ENCODE results near the gene PRSS38. TPM values are rescaled to one million over a fixed set of nuclear protein-coding genes. Genes with fewer than 3 reads are reported as not detected.

The PRSS38 gene
- polyA plus RNA-seq, 1 donor (not counting 4 experiments of a cell fraction or from before 2014, with no cell fraction given), result not detected

DNA sequence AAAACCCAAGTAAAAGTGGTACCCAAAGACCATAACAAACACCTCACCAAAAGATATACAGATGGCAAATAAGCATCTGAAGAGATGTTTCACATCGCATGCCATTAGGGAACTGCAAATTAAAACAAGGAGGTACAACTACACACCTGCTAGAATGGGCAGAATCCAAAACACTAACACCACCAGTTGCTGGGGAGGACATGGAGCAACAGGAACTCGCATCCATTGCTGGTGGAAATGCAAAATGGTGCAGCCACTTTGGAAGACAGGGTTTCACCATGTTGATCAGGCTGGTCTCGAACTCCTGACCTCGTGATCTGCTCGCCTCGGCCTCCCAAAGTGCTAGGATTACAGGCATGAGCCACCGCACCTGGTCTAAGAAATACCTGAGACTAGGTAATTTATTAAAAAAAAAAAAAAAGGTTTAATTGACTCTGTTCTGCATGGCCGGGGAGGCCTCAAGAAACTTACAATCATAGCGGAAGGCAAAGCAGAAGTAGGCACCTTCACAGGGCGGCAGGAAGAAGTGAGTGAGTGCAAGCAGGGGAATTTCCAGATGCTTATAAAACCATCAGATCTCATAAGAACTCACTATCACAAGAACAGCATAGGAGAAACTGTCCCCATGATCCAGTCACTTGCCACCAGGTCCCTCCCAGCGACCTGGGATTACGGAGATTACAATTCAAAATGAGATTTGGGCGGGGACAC lies 30.2 kb upstream of the PRSS38 start:
- dilution Hi-C loops (cut with MboI; ENCODE audit: extremely low pct_ligation_motif_present, low sequenced_read_pairs), result no loop called here
- no peak overlapping the region for H3K4me2 ChIP-seq (ENCODE audit: control insufficient read depth, extremely low read depth, insufficient read depth, low read depth, low read length)
- H3K27me3 ChIP-seq (ENCODE audit: control insufficient read depth, extremely low read depth, insufficient read depth, low read length), result peaks cover 4% of the 10 kb centered on the region
- H3K9ac ChIP-seq (ENCODE audit: control insufficient read depth, extremely low read depth, insufficient read depth, low read length), result no peak overlapping the region
- no peaks in the 10 kb centered on the region for H3K9me3 ChIP-seq (ENCODE audit: control insufficient read depth, low read depth, low read length)
- H3K27ac ChIP-seq (ENCODE audit: control insufficient read depth, insufficient read depth, low read length), result no peak overlapping the region
- H2AFZ ChIP-seq (ENCODE audit: control insufficient read depth, low read length), result no peak overlapping the region
- H3K4me1 ChIP-seq (ENCODE audit: control insufficient read depth, extremely low read depth, insufficient read depth, low read length), result peaks cover 6% of the 10 kb centered on the region
- no peak for FAIRE-seq
- peaks cover 4% of the 10 kb centered on the region in 2 experiments for H3K36me3 ChIP-seq (ENCODE audit: control insufficient read depth in 2 of 2, extremely low read depth in 1 of 2, insufficient read depth in 2 of 2, low read length in 2 of 2)
- no peaks in the 10 kb centered on the region for H3K9me1 ChIP-seq (ENCODE audit: control insufficient read depth, extremely low read depth, insufficient read depth, low read length)
- H4K20me1 ChIP-seq (ENCODE audit: control insufficient read depth, extremely low read depth, insufficient read depth, low read length), result no peaks in the 10 kb centered on the region
- DNase-seq (ENCODE audit: low read depth, low spot score), result no peak
- H3K79me2 ChIP-seq (ENCODE audit: control insufficient read depth, insufficient read depth, low read length), result no peaks in the 10 kb centered on the region
- TF ChIP-seq CTCF (optimal IDR thresholded peaks at IDR 0.05 in 1 of 3, IDR thresholded peaks at IDR 0.05 in 1 of 3, conservative IDR thresholded peaks at IDR 0.05 in 1 of 3; ENCODE audit: extremely low read depth in 1 of 3, insufficient read depth in 2 of 3, low read length in 3 of 3), result no peak
- no peak for TF ChIP-seq EZH2 (IDR thresholded peaks at IDR 0.05; ENCODE audit: low read length)
- no peak overlapping the region for H3K4me3 ChIP-seq (ENCODE audit: control insufficient read depth in 2 of 3, extremely low read depth in 1 of 3, insufficient read depth in 2 of 3, low read depth in 1 of 3, low read length in 3 of 3)

DNA sequence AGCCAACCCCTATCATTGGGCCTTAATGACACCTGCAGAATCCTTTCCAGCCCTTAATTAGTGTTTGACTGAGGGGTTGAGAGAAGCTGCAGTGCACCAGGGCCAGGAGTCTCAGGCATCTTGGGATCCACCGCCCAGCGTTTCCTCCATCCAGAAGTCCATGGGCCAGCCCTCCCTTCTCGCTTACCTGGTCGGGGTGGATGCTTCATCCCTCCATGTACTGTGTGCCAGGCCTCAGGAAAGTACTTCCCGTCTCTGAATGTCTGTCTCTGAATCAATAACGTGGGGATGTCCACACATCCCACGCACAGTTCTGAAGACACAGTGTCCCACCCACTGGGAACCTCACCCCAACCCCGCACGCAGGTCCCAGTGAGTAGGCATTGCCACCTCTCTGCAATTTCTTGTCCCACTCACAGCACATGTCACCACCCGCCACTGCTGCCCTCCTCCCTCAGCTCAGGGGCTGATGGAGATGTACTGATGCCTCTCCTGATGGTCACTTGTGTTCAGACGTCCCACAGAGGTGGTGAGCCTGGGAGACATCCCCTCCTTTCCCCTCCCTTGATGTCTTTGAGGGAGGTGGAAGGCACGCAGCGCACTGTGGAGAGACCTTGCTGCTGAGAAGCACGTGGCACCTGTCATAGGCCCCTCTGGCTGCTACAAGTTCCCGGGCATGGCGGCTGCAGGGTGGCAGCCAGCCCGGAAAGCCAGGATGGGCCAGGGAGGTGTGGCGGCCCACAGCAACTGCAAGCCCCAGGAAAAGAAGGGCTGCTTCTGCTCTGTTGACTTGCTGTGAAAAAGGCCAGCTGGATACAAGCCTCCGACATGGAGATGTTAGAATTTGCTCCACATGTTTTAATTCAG lies 29.4 kb upstream of the PRSS38 start:
- H2AFZ ChIP-seq (ENCODE audit: control insufficient read depth, low read length), result no peak overlapping the region
- FAIRE-seq, result no peak
- H3K4me2 ChIP-seq (ENCODE audit: control insufficient read depth, extremely low read depth, insufficient read depth, low read depth, low read length), result no peak overlapping the region
- no peaks in the 10 kb centered on the region for H3K79me2 ChIP-seq (ENCODE audit: control insufficient read depth, insufficient read depth, low read length)
- H4K20me1 ChIP-seq (ENCODE audit: control insufficient read depth, extremely low read depth, insufficient read depth, low read length), result no peaks in the 10 kb centered on the region
- H3K36me3 ChIP-seq (ENCODE audit: control insufficient read depth in 2 of 2, extremely low read depth in 1 of 2, insufficient read depth in 2 of 2, low read length in 2 of 2), result peaks cover 4% of the 10 kb centered on the region in 2 experiments
- dilution Hi-C loops (cut with MboI; ENCODE audit: extremely low pct_ligation_motif_present, low sequenced_read_pairs), result no loop called here
- no peak overlapping the region for H3K4me3 ChIP-seq (ENCODE audit: control insufficient read depth in 2 of 3, extremely low read depth in 1 of 3, insufficient read depth in 2 of 3, low read depth in 1 of 3, low read length in 3 of 3)
- H3K9me1 ChIP-seq (ENCODE audit: control insufficient read depth, extremely low read depth, insufficient read depth, low read length), result no peaks in the 10 kb centered on the region
- peaks cover 4% of the 10 kb centered on the region for H3K27me3 ChIP-seq (ENCODE audit: control insufficient read depth, extremely low read depth, insufficient read depth, low read length)
- no peak for DNase-seq (ENCODE audit: low read depth, low spot score)
- no peaks in the 10 kb centered on the region for H3K9me3 ChIP-seq (ENCODE audit: control insufficient read depth, low read depth, low read length)
- peaks cover 6% of the 10 kb centered on the region for H3K4me1 ChIP-seq (ENCODE audit: control insufficient read depth, extremely low read depth, insufficient read depth, low read length)
- no peak overlapping the region for H3K27ac ChIP-seq (ENCODE audit: control insufficient read depth, insufficient read depth, low read length)
- H3K9ac ChIP-seq (ENCODE audit: control insufficient read depth, extremely low read depth, insufficient read depth, low read length), result no peak overlapping the region
- no peak for TF ChIP-seq EZH2 (IDR thresholded peaks at IDR 0.05; ENCODE audit: low read length)
- TF ChIP-seq CTCF (optimal IDR thresholded peaks at IDR 0.05 in 1 of 3, IDR thresholded peaks at IDR 0.05 in 1 of 3, conservative IDR thresholded peaks at IDR 0.05 in 1 of 3; ENCODE audit: extremely low read depth in 1 of 3, insufficient read depth in 2 of 3, low read length in 3 of 3), result no peak
